ENCODE data around the gene RSPH6A.
A peak's percentile ranks its signal among the peaks of the same experiment; 100 is the strongest.

RSPH6A gene

DNA sequence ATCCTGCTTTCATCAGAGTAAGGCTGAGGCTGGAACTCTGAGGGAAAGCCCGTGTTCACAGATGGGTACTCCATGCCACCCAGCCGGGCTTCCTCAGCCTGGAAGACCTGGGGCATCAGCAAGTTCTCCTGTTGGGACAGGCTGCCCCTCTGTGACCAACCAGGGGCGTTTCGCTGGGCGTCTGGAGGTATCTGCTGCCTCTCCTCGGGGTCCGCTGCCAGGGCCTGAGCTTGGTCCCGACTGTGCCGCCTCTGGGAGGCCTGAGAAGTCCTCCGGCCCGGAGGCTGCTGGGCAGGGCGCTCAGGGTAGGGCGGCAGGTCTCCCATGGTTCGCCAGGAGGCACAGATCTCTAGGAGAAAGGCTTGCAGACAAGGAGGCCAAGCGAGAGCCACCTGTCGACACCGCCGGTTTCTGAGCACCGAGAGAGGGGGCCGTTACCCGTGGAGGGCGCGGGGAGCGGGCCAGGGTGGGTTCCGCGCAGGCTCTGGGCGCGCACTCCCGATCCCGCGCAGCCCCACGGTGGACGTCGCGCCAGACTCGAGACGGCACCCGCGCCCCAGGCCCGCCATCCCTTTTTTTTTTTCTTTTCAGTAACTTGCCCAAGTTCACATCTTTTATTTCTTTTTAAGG is at the start of gene RSPH6A:
TSS of gene RSPH6A (minus strand) at position 458 of the 630 bp plus-strand sequence. CDS start at position 326, 132 bp downstream.
- TF ChIP-seq, protein P1, sequence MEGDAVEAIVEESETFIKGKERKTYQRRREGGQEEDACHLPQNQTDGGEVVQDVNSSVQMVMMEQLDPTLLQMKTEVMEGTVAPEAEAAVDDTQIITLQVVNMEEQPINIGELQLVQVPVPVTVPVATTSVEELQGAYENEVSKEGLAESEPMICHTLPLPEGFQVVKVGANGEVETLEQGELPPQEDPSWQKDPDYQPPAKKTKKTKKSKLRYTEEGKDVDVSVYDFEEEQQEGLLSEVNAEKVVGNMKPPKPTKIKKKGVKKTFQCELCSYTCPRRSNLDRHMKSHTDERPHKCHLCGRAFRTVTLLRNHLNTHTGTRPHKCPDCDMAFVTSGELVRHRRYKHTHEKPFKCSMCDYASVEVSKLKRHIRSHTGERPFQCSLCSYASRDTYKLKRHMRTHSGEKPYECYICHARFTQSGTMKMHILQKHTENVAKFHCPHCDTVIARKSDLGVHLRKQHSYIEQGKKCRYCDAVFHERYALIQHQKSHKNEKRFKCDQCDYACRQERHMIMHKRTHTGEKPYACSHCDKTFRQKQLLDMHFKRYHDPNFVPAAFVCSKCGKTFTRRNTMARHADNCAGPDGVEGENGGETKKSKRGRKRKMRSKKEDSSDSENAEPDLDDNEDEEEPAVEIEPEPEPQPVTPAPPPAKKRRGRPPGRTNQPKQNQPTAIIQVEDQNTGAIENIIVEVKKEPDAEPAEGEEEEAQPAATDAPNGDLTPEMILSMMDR (IDR thresholded peaks at IDR 0.05) = no peak

DNA sequence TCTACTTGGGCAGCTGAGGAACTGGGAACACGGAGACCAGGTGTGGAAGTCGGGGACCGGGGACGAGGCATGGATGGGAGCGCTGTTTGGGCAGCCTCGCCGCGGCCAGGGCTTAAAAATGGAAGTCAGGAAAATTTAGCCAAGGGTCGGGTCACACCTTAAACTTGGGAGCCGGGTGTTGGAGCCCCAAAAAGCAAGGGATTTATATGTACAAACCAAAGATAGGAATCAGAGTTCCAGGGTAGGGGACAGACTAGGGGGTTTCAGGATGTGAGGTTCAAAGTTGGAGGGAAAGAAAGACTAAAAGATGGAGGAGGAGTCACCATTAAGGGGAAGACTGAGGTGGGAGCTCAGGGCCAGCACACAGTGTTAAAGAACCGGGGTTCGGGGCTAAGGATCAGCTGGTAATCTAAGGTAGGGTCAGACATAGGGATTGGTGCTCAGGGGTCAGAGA is 49.5 kb upstream of the RSPH6A start:
- TF ChIP-seq, protein P1 (IDR thresholded peaks at IDR 0.05) = no peak

DNA sequence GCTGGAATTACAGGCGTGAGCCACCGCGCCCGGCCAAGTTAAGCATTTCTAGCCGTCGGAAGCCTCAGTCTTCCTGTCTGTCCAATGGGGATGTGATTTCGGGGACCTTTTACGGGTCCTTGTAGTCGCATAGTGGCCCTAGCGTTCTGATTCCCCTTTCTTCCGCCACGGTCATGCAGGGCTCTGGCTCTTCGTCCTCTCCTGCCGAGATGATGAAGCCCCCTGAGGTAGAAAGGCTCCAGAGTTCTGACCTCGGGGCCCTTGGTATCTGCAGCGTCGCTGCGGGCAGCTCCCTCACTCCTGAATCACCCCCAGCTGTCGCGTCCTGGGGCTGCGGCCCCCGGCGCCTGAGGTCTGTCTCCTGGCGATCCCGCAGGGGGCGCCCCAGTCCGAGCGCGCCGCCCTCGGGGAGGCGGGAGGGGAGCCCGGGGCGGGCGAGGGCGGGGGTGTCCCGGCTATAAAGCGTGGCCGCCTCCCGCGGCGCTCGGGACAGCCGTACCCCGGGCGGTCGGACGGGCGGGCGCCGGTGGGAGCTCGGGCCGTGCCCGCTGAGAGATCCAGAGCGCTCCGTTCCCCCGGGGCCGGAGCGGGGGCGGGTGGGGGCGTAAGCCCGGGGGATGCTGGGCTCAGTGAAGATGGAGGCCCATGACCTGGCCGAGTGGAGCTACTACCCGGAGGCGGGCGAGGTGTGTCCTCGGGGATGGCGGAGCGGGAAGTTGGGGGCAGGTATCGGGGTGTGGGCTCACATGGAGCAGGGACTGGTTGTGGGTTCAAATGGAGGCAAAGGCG is 48.9 kb upstream of the RSPH6A start, which contains the start of gene FOXA3:
TSS of gene FOXA3 (plus strand) at position 487 of the 789 bp plus-strand sequence. CDS start at position 618, 131 bp downstream.
- TF ChIP-seq, protein P1 (IDR thresholded peaks at IDR 0.05) = peak; percentile 12; the same call in 1 of the 2 replicates

DNA sequence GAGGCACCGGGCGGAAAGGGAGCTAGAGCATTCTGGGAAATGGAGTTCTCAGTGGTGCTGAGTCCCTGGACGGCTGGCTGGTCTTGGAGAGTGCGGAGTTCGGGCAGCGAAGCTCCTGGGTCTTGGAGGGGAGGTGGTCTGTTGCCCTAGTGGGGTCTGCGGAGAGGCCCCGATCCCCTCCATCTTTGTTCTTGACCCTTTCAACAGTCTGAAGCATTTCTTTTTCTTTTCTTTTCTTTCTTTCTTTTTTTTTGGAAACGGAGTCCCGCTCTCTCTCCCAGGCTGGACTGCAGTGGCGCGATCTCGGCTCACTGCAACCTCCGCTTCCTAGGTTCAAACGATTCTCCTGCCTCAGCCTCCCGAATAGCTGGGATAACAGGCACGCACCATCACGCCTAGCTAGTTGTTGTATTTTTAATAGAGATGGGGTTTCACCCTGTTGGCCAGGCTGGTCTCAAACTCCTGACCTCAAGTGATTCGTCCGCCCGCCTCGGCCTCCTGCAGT is 48.3 kb upstream of the RSPH6A start:
- TF ChIP-seq, protein P1 (IDR thresholded peaks at IDR 0.05) = no peak

DNA sequence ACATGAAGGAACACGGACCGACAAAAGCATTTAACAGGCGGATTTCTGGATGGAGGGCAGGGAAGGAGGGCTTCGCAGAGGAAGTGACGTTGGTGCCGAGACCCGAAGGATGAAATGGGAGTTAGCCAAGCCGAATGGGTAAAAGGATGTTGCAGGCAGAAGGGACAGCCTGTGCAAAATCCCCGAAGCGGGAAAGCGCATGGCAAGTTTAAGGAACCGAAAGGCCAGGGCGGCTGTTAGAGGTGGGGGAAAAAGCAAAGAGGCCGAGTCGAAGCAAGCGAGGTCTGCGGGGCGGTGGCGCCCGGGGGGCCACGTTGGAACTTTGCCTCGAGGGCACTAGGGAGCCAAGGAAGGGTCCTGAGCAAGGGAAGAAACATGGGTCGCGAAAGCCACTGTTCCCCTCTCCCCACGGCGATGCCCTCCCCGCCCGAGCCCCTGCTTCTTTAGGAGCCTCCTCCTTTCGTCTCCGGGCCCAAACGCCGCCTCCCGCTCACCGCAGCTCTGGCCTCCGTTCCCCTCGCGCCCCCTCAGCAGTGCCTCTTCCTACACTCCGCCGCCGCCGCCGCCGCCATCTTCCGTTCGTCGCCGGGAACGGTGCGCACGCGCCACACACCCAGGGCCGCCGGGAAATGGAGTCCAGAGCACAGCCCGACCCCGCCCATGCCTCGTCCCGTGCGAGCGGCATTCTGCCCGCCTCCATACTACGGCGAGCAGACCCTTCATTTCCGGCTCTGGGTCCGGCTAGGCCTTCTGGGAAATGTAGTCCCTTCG is 47.6 kb upstream of the RSPH6A start, which contains the start of gene SYMPK:
TSS of gene SYMPK (minus strand) at position 584 of the 771 bp plus-strand sequence. CDS start 8,652 bp downstream, outside the sequence.
- TF ChIP-seq, protein P1 (IDR thresholded peaks at IDR 0.05) = no peak

DNA sequence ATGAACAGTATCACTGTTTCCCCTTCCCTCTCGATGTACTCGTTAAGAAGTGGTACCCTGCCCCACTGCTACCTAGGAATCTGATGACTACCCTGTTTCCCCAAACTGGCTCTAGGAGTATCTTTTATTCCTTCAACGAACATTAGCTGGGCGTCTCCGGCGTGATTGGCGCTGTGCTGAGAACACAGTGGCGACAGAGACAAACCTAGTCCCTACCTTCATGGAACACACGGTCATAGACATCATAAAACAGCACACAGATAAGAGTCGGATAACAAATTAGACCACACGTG is 47.1 kb upstream of the RSPH6A start:
- TF ChIP-seq, protein P1 (IDR thresholded peaks at IDR 0.05) = no peak
